ENCODE measurements around the gene TRIOBP. TPM values are rescaled to one million over a fixed set of nuclear protein-coding genes. Genes with fewer than 3 reads are reported as not detected.

The TRIOBP gene
- polyA plus RNA-seq, 1 experiment = 73.9 TPM

GRCh38 chr22:37803639-37804351, 106.9 kb downstream of the TRIOBP start:
- no peaks in the 10 kb centered on the region for H3K27me3 ChIP-seq (ENCODE audit: control insufficient read depth, insufficient read depth, low read length)
- DNase-seq (ENCODE audit: low read depth) = no peak
- TF ChIP-seq CTCF (IDR thresholded peaks at IDR 0.05; ENCODE audit: insufficient read depth, low read depth, low read length) = no peak
- ChIA-PET POLR2A (no interaction called here), CTCF (interaction anchor here (1.7 kb wide), 1 partner anchor 11 kb away, joined by 7 read pairs; no protein-coding TSS in a partner anchor)
- H3K4me3 ChIP-seq (ENCODE audit: low read depth, low read length) = no peak overlapping the region
- H3K36me3 ChIP-seq (ENCODE audit: control insufficient read depth, insufficient read depth, low read length) = no peaks in the 10 kb centered on the region

GRCh38 chr22:37804352-37804880, 107.6 kb downstream of the TRIOBP start:
- Histone ChIP-seq H3K27me3 (ENCODE audit: control insufficient read depth, insufficient read depth, low read length) (no peaks in the 10 kb centered on the region), H3K36me3 (ENCODE audit: control insufficient read depth, insufficient read depth, low read length) (no peaks in the 10 kb centered on the region), H3K4me3 (ENCODE audit: low read depth, low read length) (peak overlapping the region; percentile 61)
- CTCF ChIA-PET = interaction anchor here (0.8 to 1.5 kb wide), 4 partner anchors 13 to 162 kb away, joined by 3 to 5 read pairs (median 3); no protein-coding TSS in a partner anchor
- TF ChIP-seq CTCF (IDR thresholded peaks at IDR 0.05; ENCODE audit: insufficient read depth, low read depth, low read length) = no peak
- no peak for DNase-seq (ENCODE audit: low read depth)
- POLR2A ChIA-PET = interaction anchor here (0.6 to 0.9 kb wide), 2 partner anchors 121 to 242 kb away, joined by 5 to 8 read pairs; no protein-coding TSS in a partner anchor

- Histone ChIP-seq H3K36me3 (ENCODE audit: control insufficient read depth, insufficient read depth, low read length) (no peaks in the 10 kb centered on the region), H3K4me3 (ENCODE audit: low read depth, low read length) (peak overlapping the region; percentile 61), H3K27me3 (ENCODE audit: control insufficient read depth, insufficient read depth, low read length) (no peaks in the 10 kb centered on the region)
- no peak for DNase-seq (ENCODE audit: low read depth)
- CTCF ChIA-PET = interaction anchor here (0.8 to 1.5 kb wide), 5 partner anchors 12 to 213 kb away, joined by 3 to 5 read pairs (median 3); no protein-coding TSS in a partner anchor
- POLR2A ChIA-PET = interaction anchor here (0.6 to 0.9 kb wide), 3 partner anchors 39 to 242 kb away, joined by 3 to 8 read pairs (median 5); partner anchors contain the start of gene ANKRD54
- no peak for TF ChIP-seq CTCF (IDR thresholded peaks at IDR 0.05; ENCODE audit: insufficient read depth, low read depth, low read length)
These were observed 108.3 kb downstream of the TRIOBP start for GRCh38 chr22:37804881-37805809.

- no peaks in the 10 kb centered on the region for H3K36me3 ChIP-seq (ENCODE audit: control insufficient read depth, insufficient read depth, low read length)
- no peaks in the 10 kb centered on the region for H3K27me3 ChIP-seq (ENCODE audit: control insufficient read depth, insufficient read depth, low read length)
- CTCF ChIA-PET = interaction anchor here (1.0 to 1.5 kb wide), 2 partner anchors 50 to 213 kb away, joined by 3 read pairs; no protein-coding TSS in a partner anchor
- POLR2A ChIA-PET = interaction anchor here (0.8 kb wide), 1 partner anchor 38 kb away, joined by 3 read pairs; the partner anchor contains the start of gene ANKRD54
- no peak for DNase-seq (ENCODE audit: low read depth)
- peak overlapping the region; percentile 61 for H3K4me3 ChIP-seq (ENCODE audit: low read depth, low read length)
- no peak for TF ChIP-seq CTCF (IDR thresholded peaks at IDR 0.05; ENCODE audit: insufficient read depth, low read depth, low read length)
These were observed 109.0 kb downstream of the TRIOBP start for GRCh38 chr22:37805810-37806277.

Data from BJ (cell line).